Measurements from ENCODE around the gene HECW1. TPM values are rescaled to one million over a fixed set of nuclear protein-coding genes. Genes with fewer than 3 reads are reported as not detected.

The HECW1 gene
- total RNA-seq, 2 experiments from 2014 or later, result not detected

DNA sequence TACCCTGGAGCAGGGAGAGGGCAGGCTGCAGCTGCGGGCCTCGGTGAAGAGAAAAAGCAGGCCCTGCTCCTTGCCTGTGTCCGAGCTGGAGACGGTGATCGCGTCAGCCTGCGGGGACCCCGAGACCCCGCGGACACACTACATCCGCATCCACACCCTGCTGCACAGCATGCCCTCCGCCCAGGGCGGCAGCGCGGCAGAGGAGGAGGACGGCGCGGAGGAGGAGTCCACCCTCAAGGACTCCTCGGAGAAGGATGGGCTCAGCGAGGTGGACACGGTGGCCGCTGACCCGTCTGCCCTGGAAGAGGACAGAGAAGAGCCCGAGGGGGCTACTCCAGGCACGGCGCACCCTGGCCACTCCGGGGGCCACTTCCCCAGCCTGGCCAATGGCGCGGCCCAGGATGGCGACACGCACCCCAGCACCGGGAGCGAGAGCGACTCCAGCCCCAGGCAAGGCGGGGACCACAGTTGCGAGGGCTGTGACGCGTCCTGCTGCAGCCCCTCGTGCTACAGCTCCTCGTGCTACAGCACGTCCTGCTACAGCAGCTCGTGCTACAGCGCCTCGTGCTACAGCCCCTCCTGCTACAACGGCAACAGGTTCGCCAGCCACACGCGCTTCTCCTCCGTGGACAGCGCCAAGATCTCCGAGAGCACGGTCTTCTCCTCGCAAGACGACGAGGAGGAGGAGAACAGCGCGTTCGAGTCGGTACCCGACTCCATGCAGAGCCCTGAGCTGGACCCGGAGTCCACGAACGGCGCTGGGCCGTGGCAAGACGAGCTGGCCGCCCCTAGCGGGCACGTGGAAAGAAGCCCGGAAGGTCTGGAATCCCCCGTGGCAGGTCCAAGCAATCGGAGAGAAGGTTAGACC lies 332.5 kb downstream of the HECW1 start:
- CTCF ChIA-PET, result no interaction called here
- H3K9me3 Mint-ChIP-seq (ENCODE audit: low read depth), result no peaks in the 10 kb centered on the region

DNA sequence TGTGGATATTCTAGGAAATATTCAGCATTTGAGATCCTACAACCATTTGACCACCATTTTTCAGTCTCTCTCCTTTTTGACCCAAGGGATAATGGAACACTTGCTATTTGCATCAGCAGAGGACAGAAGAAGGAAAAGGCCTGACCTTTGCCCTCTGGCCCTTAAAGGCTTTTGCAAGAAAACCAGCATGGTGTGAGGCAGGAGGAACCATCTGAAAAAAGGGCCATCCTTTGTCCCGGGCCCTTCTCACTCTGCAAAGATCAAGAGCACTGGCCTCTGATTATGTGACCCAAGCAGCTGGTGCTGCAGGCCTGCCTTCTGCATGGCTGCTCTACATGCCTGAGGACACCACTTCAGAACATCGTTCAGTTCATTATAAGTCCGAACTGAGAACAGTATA lies 337.1 kb downstream of the HECW1 start:
- no peaks in the 10 kb centered on the region for H3K36me3 Mint-ChIP-seq (ENCODE audit: low read depth)
- intact Hi-C loops (cut with DNase I, micrococcal nuclease), result no loop called here
- no peak overlapping the region for H3K27ac Mint-ChIP-seq
- DNase-seq (no peak), ATAC-seq (no peak)
- no peaks in the 10 kb centered on the region for H3K9me3 Mint-ChIP-seq (ENCODE audit: low read depth)
- no peak overlapping the region for H3K4me3 Mint-ChIP-seq
- POLR2A ChIA-PET, result no interaction called here
- CTCF ChIA-PET, result interaction anchor here (2.8 kb wide), 1 partner anchor 9 kb away, joined by 13 read pairs; no protein-coding TSS in a partner anchor
- no peaks in the 10 kb centered on the region for H3K4me1 Mint-ChIP-seq
- H3K27me3 Mint-ChIP-seq, result peaks cover 3% of the 10 kb centered on the region

More for the DNA sequence above, 332.5 kb downstream of the HECW1 start:
- ATAC-seq, result no peak
- Mint-ChIP-seq H3K4me3 (no peak overlapping the region), H3K27ac (no peak overlapping the region), H3K36me3 (ENCODE audit: low read depth) (no peaks in the 10 kb centered on the region), H3K4me1 (no peaks in the 10 kb centered on the region), H3K27me3 (peaks cover 4% of the 10 kb centered on the region)
- POLR2A ChIA-PET, result no interaction called here
- no peak for DNase-seq
- intact Hi-C loops (cut with DNase I, micrococcal nuclease), result no loop called here

DNA sequence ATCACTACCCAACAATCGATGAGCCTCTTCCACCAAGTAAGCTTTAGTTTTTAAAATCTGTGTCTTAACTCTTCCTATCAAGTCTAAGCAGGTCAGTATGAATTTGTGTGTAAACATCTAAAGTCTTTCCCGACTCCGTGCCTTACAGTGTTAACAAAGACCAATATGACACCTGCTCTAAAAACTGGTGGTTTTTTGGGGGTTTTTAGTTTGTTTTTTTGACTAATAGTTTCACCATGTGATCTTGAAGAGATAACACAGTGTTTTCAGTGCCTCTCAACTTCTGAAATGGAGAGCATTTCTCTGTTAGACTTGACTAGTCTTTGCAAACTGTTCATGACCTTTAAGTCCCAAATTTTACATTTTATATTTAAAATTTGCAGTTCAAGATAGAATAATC lies 338.4 kb downstream of the HECW1 start:
- peaks cover 4% of the 10 kb centered on the region for H3K27me3 Mint-ChIP-seq
- ATAC-seq (no peak), DNase-seq (no peak)
- no peaks in the 10 kb centered on the region for H3K9me3 Mint-ChIP-seq (ENCODE audit: low read depth)
- H3K27ac Mint-ChIP-seq, result no peak overlapping the region
- ChIA-PET POLR2A (no interaction called here), CTCF (no interaction called here)
- no peaks in the 10 kb centered on the region for H3K36me3 Mint-ChIP-seq (ENCODE audit: low read depth)
- no peak overlapping the region for H3K4me3 Mint-ChIP-seq
- intact Hi-C loops (cut with DNase I, micrococcal nuclease), result no loop called here
- H3K4me1 Mint-ChIP-seq, result peaks cover 2% of the 10 kb centered on the region

DNA sequence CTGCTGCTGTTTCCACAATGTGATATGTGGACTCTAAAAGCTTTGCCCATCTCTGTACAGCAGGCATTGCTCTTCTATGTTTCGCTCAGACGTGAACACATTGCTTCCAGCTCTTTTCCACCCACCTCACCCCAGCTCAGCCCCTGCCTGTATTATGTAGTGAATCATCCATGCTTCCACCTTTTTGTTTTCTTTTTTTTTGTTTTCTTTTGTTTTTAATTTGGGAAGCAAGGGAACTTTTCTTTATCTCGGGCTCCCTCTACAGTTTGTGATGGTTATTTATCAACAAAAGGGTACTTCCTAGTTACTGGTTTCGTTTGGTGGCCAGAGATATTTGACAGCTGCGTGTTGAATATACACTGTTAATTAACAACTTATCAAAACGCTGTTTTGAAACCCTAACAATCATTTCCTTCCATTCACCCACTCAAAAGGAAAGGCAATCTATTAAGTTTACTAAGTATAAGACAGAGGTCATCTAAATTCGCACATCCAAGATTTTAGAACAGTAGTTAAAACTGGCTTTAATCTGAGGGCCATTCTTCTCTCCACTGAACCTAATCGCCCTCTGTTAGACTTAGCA lies 342.6 kb downstream of the HECW1 start:
- Mint-ChIP-seq H3K4me3 (no peak overlapping the region), H3K27ac (no peak overlapping the region), H3K9me3 (ENCODE audit: low read depth) (no peaks in the 10 kb centered on the region), H3K36me3 (ENCODE audit: low read depth) (no peaks in the 10 kb centered on the region), H3K27me3 (peaks cover 8% of the 10 kb centered on the region), H3K4me1 (peaks cover 2% of the 10 kb centered on the region)
- POLR2A ChIA-PET, result no interaction called here
- no peak for DNase-seq
- no peak for ATAC-seq
- intact Hi-C loops (cut with DNase I, micrococcal nuclease), result no loop called here
- CTCF ChIA-PET, result interaction anchor here (0.6 to 3.7 kb wide), 7 partner anchors 13 to 384 kb away, joined by 3 to 16 read pairs (median 4); no protein-coding TSS in a partner anchor

DNA sequence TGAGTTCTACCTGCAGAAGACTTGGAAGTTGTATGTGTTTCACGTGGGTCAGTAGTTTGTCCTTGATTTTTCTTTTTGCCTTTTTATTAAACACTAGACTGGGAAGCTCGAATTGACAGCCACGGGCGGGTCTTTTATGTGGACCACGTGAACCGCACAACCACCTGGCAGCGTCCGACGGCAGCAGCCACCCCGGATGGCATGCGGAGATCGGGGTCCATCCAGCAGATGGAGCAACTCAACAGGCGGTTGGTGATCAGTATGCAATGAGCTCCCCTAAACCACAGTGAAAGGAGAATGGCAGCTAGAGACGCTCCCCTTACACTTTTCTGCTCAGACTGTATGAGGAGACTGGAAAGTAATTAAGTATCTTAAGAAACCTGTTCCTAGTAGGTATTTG lies 343.8 kb downstream of the HECW1 start:
- no peaks in the 10 kb centered on the region for H3K9me3 Mint-ChIP-seq (ENCODE audit: low read depth)
- DNase-seq, result no peak
- no peak overlapping the region for H3K27ac Mint-ChIP-seq
- ChIA-PET POLR2A (no interaction called here), CTCF (interaction anchor here (0.5 to 3.7 kb wide), 4 partner anchors 16 to 382 kb away, joined by 3 to 16 read pairs (median 4); no protein-coding TSS in a partner anchor)
- no peaks in the 10 kb centered on the region for H3K36me3 Mint-ChIP-seq (ENCODE audit: low read depth)
- H3K4me1 Mint-ChIP-seq, result peaks cover 2% of the 10 kb centered on the region
- H3K4me3 Mint-ChIP-seq, result no peak overlapping the region
- intact Hi-C loops (cut with DNase I, micrococcal nuclease), result no loop called here
- H3K27me3 Mint-ChIP-seq, result peaks cover 7% of the 10 kb centered on the region
- ATAC-seq, result no peak

DNA sequence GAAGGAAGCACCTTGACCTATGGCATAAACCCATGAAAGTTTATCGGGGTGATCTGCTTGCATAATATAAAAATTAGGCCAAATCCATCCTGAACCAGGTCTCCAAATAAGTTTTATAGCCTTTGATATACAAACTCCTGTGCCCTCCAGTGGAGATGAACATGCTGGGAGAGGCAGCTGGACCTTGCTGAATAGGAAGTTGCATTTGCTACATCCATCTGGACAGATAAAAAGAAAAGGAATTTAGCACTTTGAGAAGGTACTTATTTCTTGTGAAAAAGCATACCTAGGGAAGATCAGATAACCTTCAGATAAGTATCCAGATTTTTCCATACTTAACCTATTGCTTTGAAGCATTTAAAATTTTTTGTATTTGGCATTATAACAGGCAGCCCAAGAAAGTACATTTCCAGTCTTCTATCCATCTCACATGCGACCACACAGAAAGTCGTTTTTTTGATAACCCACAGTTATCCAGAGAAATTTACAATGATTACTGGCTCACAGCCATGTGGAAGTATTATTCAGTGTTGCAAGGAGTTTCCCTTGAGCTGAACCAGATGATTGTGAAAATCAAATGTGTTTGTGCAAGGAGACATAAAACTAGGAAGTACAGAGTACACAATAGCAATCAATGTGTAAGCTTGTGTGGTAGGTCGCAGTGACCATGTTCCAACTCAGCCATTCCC lies 346.0 kb downstream of the HECW1 start:
- Mint-ChIP-seq H3K4me1 (peaks cover 2% of the 10 kb centered on the region), H3K4me3 (no peak overlapping the region), H3K27ac (no peak overlapping the region), H3K27me3 (peaks cover 9% of the 10 kb centered on the region), H3K9me3 (ENCODE audit: low read depth) (no peaks in the 10 kb centered on the region), H3K36me3 (ENCODE audit: low read depth) (no peaks in the 10 kb centered on the region)
- no peak for ATAC-seq
- POLR2A ChIA-PET, result interaction anchor here (0.6 kb wide), 1 partner anchor 1962 kb away, joined by 3 read pairs; no protein-coding TSS in a partner anchor
- CTCF ChIA-PET, result interaction anchor here (0.8 kb wide), 1 partner anchor 197 kb away, joined by 4 read pairs; no protein-coding TSS in a partner anchor
- intact Hi-C loops (cut with DNase I, micrococcal nuclease), result no loop called here
- DNase-seq, result no peak

DNA sequence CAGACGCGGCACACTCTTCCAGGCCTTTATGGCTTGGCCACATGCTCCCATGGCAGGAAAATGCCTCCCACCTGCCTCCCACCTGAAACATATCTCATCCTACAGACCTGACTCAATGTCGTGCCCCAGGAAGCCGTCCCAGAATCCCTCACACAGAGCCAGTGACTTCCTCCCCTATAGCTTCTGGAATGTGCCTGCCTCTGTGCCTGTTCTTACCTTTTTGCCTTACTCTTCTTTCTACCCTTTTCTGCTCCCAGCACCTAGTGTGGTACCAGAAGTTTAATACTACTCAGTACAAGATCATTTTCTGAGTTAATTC lies 346.5 kb downstream of the HECW1 start:
- intact Hi-C loops (cut with DNase I, micrococcal nuclease), result no loop called here
- POLR2A ChIA-PET, result interaction anchor here (0.6 kb wide), 1 partner anchor 1962 kb away, joined by 3 read pairs; no protein-coding TSS in a partner anchor

DNA sequence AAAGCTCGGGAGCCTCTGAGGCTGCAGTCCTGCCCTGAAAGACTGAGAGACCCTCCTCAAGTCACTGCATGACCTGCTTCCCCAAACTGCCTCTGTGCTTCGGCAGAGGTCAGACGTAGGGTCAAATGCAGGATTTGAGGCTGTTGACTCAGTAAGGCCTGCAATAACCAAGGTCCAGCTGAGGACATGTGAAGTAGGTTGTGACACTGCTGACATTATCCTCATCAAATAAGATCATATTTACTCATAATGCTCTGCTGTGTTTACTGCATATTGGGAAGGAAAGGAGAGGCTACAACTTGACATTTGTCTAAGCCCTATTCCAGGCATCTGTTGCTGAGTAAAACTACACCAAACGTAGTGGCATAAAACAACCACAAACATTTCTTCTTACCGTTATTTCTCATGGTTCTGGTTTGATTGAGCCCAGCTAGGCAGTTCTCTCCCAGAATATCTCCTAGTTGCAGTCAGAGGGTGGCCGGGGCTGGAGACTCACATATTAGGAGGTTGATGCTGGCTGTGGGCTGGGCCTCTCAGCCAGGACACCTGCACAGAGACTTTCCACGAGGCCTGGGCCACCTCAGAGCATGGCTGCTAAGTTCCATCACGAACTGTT lies 348.4 kb downstream of the HECW1 start:
- intact Hi-C loops (cut with DNase I, micrococcal nuclease), result no loop called here
- POLR2A ChIA-PET, result no interaction called here
- no peak for DNase-seq
- H3K36me3 Mint-ChIP-seq (ENCODE audit: low read depth), result no peaks in the 10 kb centered on the region
- H3K9me3 Mint-ChIP-seq (ENCODE audit: low read depth), result no peaks in the 10 kb centered on the region
- CTCF ChIA-PET, result interaction anchor here (0.6 to 1.3 kb wide), 3 partner anchors 21 to 444 kb away, joined by 3 read pairs; no protein-coding TSS in a partner anchor
- no peak overlapping the region for H3K4me3 Mint-ChIP-seq
- ATAC-seq, result no peak
- peaks cover 4% of the 10 kb centered on the region for H3K4me1 Mint-ChIP-seq
- peaks cover 8% of the 10 kb centered on the region for H3K27me3 Mint-ChIP-seq
- no peak overlapping the region for H3K27ac Mint-ChIP-seq

More for the DNA sequence above, 346.5 kb downstream of the HECW1 start:
- Mint-ChIP-seq H3K27ac (no peak overlapping the region), H3K4me3 (no peak overlapping the region), H3K4me1 (peaks cover 2% of the 10 kb centered on the region), H3K27me3 (peaks cover 11% of the 10 kb centered on the region), H3K36me3 (ENCODE audit: low read depth) (no peaks in the 10 kb centered on the region), H3K9me3 (ENCODE audit: low read depth) (no peaks in the 10 kb centered on the region)
- CTCF ChIA-PET, result interaction anchor here (0.8 kb wide), 1 partner anchor 198 kb away, joined by 4 read pairs; no protein-coding TSS in a partner anchor
- ATAC-seq (no peak), DNase-seq (no peak)

DNA sequence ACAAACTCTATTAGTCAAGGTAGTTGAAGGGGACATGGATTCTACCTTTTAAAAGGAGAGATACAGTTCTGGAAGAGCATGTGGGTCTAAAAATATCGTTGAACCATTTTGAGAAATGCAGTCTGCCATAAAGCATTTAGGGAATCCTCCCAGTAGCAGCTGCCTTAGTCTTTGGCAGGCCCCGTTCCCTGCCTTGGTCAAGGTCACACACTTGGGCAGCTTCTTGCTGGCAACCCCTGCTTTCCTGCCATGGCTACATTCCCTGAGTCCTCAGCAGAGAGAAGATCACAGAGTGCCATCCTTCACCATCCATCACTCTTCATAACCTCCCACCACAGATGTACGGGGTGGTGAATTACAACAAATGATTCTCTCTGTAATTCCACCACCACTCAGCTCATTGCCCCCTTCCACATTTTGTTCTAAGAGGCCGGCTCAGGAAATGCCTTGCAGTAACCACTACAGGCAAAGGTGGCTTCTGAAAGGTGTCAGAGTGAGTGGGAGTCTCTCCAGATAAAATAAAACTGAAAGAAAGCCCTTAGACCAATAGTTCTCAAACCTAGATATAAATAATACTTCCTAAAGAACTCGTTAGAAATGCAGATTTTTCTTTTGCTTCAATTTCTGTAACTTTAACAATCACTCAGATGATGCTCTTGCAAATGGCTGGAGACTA lies 349.0 kb downstream of the HECW1 start:
- Mint-ChIP-seq H3K4me3 (no peak overlapping the region), H3K27ac (no peak overlapping the region), H3K36me3 (ENCODE audit: low read depth) (no peaks in the 10 kb centered on the region), H3K4me1 (peaks cover 6% of the 10 kb centered on the region), H3K27me3 (peaks cover 8% of the 10 kb centered on the region), H3K9me3 (ENCODE audit: low read depth) (no peaks in the 10 kb centered on the region)
- intact Hi-C loops (cut with DNase I, micrococcal nuclease), result no loop called here
- POLR2A ChIA-PET, result no interaction called here
- ATAC-seq (no peak), DNase-seq (no peak)
- CTCF ChIA-PET, result no interaction called here

DNA sequence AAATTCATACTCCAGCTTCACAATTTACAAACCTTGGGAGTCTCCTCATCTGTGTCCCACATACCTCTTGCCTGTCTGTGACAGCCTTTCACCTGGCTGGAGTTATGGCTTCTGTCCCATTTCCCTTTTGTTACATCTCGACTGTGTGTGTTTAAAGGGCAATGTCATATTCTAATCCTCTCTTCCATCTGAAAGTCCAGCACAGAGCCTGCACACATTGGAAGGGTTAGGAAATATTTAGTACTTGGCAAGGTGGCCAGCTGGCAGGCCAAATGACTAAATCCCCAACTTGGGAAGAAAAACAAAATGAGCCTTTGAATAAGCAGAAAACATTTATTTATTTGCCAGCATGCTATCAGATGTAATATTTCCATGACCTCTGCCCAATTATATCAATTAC lies 350.4 kb downstream of the HECW1 start:
- peaks cover 9% of the 10 kb centered on the region for H3K27me3 Mint-ChIP-seq
- H3K36me3 Mint-ChIP-seq (ENCODE audit: low read depth), result no peaks in the 10 kb centered on the region
- H3K4me3 Mint-ChIP-seq, result no peak overlapping the region
- no peak for ATAC-seq
- intact Hi-C loops (cut with DNase I, micrococcal nuclease), result no loop called here
- H3K27ac Mint-ChIP-seq, result no peak overlapping the region
- H3K9me3 Mint-ChIP-seq (ENCODE audit: low read depth), result no peaks in the 10 kb centered on the region
- CTCF ChIA-PET, result no interaction called here
- H3K4me1 Mint-ChIP-seq, result peaks cover 6% of the 10 kb centered on the region
- no peak for DNase-seq
- POLR2A ChIA-PET, result no interaction called here

DNA sequence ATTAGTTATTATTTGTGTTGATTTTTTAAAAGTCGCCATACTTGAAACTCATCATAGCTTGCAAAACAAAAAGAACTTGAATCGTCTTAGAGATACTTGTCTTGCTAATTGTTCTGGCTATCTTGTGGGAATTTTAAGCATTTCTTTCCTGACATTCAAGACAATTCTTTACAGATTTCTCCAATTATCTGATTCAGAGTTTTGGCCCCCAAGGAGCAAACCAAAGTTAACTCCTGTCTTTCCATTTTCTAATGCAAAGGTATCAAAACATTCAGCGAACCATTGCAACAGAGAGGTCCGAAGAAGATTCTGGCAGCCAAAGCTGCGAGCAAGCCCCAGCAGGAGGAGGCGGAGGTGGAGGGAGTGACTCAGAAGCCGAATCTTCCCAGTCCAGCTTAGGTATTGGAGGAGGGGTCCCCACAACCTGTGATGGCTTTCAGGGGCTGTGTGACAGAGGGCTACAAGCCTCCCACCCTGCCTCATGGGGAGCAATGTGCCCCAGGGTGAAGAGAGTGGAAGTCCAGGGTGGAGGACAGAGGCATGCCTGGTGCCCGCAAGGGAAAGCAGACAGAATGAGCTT lies 351.0 kb downstream of the HECW1 start:
- POLR2A ChIA-PET, result no interaction called here
- H3K27me3 Mint-ChIP-seq, result peaks cover 8% of the 10 kb centered on the region

More for the DNA sequence above, 351.0 kb downstream of the HECW1 start:
- H3K4me1 Mint-ChIP-seq, result peaks cover 6% of the 10 kb centered on the region
- H3K9me3 Mint-ChIP-seq (ENCODE audit: low read depth), result no peaks in the 10 kb centered on the region
- DNase-seq (no peak), ATAC-seq (no peak)
- H3K36me3 Mint-ChIP-seq (ENCODE audit: low read depth), result no peaks in the 10 kb centered on the region
- no peak overlapping the region for H3K27ac Mint-ChIP-seq
- intact Hi-C loops (cut with DNase I, micrococcal nuclease), result no loop called here
- CTCF ChIA-PET, result no interaction called here
- no peak overlapping the region for H3K4me3 Mint-ChIP-seq
